Endothelial cell of umbilical vein (primary cell): ENCODE data around the gene FNDC1. TPM values are rescaled to one million over a fixed set of nuclear protein-coding genes. Genes with fewer than 3 reads are reported as not detected.

Source experiments
- BruUV-seq: library from RNA; stranded (reverse); fragments of 400-500 nt; replicated peaks from 2 replicates; lab custom pipeline; 2021; lab: Mats Ljungman, UMichigan
- CTCF ChIA-PET: fragments of 300-600, 350-600 bp; sonication (Branson Sonifier 250); formaldehyde crosslinking; loops from one replicate; lab custom pipeline; 2021; ENCODE audit warnings: antibody characterized with exemption, inconsistent platforms; lab: Charles Lee
- POLR2A ChIA-PET: fragments of 300-600, 350-600 bp; sonication (Branson Sonifier 250); formaldehyde crosslinking; loops from one replicate; lab custom pipeline; 2021; ENCODE audit warnings: antibody characterized with exemption, inconsistent platforms; lab: Charles Lee
- DNase-seq: peaks from one replicate; pipeline ENCODE4 v3.0.0-alpha.2; 2011; ENCODE audit warnings: low read depth, low spot score
- FAIRE-seq: peaks from 2 replicates; lab custom pipeline; 2011; peaks lifted over from hg19 to GRCh38; lab: Jason Lieb, UNC
- H2AFZ ChIP-seq: 2 replicates; pipeline ENCODE4 v1.6.0; 2012; ENCODE audit warnings: low read depth, low read length, control low read depth, inconsistent platforms
- H3K27ac ChIP-seq: 2 replicates; pipeline ENCODE4 v1.5.1; 2011; ENCODE audit warnings: low read depth, mild to moderate bottlenecking, control low read depth, low read length, moderate library complexity; ENCODE audit not compliant: insufficient read depth
- H3K27me3 ChIP-seq, 2 experiments: 2 replicates each; pipeline versions ENCODE4 v1.6.0 to v1.6.1; 2011; ENCODE audit warnings: low read length in 2 of 2, mixed read lengths in 1 of 2; ENCODE audit not compliant: control insufficient read depth in 2 of 2, insufficient read depth in 2 of 2
- H3K36me3 ChIP-seq, 2 experiments: 2 replicates in 1 of 2; 3 replicates in 1 of 2; pipeline ENCODE4 v1.5.1; 2011; ENCODE audit warnings: low read length in 2 of 2, mild to moderate bottlenecking in 1 of 2, moderate library complexity in 1 of 2; ENCODE audit not compliant: control insufficient read depth in 2 of 2, insufficient read depth in 2 of 2; ENCODE audit errors: extremely low read depth in 1 of 2
- H3K4me1 ChIP-seq: 3 replicates; pipeline ENCODE4 v1.5.1; 2011; ENCODE audit warnings: mild to moderate bottlenecking, low read length; ENCODE audit not compliant: control insufficient read depth, insufficient read depth; ENCODE audit errors: extremely low read depth
- H3K4me2 ChIP-seq: 2 replicates; pipeline ENCODE4 v1.6.1; 2011; ENCODE audit warnings: low read length, control low read depth, mixed read lengths; ENCODE audit not compliant: insufficient read depth
- H3K4me3 ChIP-seq, 3 experiments: fragments of 200-600 bp in 1 of 3; sonication (generic), shearing (Covaris generic) in 1 of 3; replicated peaks in 1 of 3; 2 replicates each; pipeline ENCODE4 v1.5.1; 2011 to 2016; ENCODE audit warnings: control low read depth in 3 of 3, low read length in 3 of 3, mild to moderate bottlenecking in 2 of 3, inconsistent platforms in 1 of 3, low read depth in 1 of 3, moderate library complexity in 1 of 3; ENCODE audit not compliant: insufficient read depth in 1 of 3
- H3K79me2 ChIP-seq: 2 replicates; pipeline ENCODE4 v1.6.0; 2012; ENCODE audit warnings: low read length, inconsistent platforms; ENCODE audit not compliant: control insufficient read depth, insufficient read depth
- H3K9ac ChIP-seq: replicated peaks from 2 replicates; pipeline ENCODE3; 2011; ENCODE audit warnings: low read length, control low read depth; ENCODE audit not compliant: insufficient read depth; ENCODE audit errors: extremely low read depth
- H3K9me1 ChIP-seq: replicated peaks from 3 replicates; pipeline ENCODE4 v1.6.0; 2011; ENCODE audit warnings: mild to moderate bottlenecking, low read length; ENCODE audit not compliant: control insufficient read depth, insufficient read depth; ENCODE audit errors: extremely low read depth
- H3K9me3 ChIP-seq: replicated peaks from 2 replicates; pipeline ENCODE4 v1.5.1; 2012; ENCODE audit warnings: low read length, inconsistent platforms; ENCODE audit not compliant: control insufficient read depth, insufficient read depth
- H4K20me1 ChIP-seq: replicated peaks from 2 replicates; pipeline ENCODE3; 2011; ENCODE audit warnings: mild to moderate bottlenecking, low read length; ENCODE audit not compliant: control insufficient read depth, insufficient read depth; ENCODE audit errors: extremely low read depth
- CTCF ChIP-seq, 2 donors: IDR thresholded peaks; 1 replicate in 1 of 2; 2 replicates in 1 of 2; pipeline ENCODE4 v1.5.1; 2011; ENCODE audit warnings: low read length in 2 of 2, mild to moderate bottlenecking in 2 of 2, moderate library complexity in 2 of 2, control low read depth in 1 of 2, inconsistent platforms in 1 of 2, low read depth in 1 of 2; ENCODE audit not compliant: insufficient read depth in 1 of 2; ENCODE audit errors: extremely low read depth in 1 of 2
- EZH2 ChIP-seq: IDR thresholded peaks from 2 replicates; pipeline ENCODE4 v1.6.1; 2012; ENCODE audit warnings: borderline replicate concordance, low read depth, mild to moderate bottlenecking, moderate library complexity, low read length, inconsistent platforms; ENCODE audit not compliant: severe bottlenecking
- FOS ChIP-seq: IDR thresholded peaks from 2 replicates; pipeline ENCODE4 v1.6.1; 2011; ENCODE audit warnings: mild to moderate bottlenecking, low read length, moderate library complexity, borderline replicate concordance; ENCODE audit not compliant: insufficient read depth
- GATA2 ChIP-seq: IDR thresholded peaks from 2 replicates; pipeline ENCODE4 v1.7.0; 2011; ENCODE audit warnings: low read depth, mild to moderate bottlenecking, moderate library complexity, mixed read lengths, low read length; ENCODE audit not compliant: insufficient read length, insufficient read depth
- JUN ChIP-seq: IDR thresholded peaks from 2 replicates; pipeline ENCODE4 v1.6.1; 2011; ENCODE audit warnings: borderline replicate concordance, low read depth; ENCODE audit not compliant: insufficient read length, insufficient read depth
- MAX ChIP-seq: IDR thresholded peaks from 2 replicates; pipeline ENCODE4 v1.6.1; 2011; ENCODE audit not compliant: insufficient read depth, insufficient read length
- MYC ChIP-seq: IDR thresholded peaks from one replicate; pipeline ENCODE4 v1.6.1; 2011; ENCODE audit warnings: mild to moderate bottlenecking, low read depth, low read length
- POLR2A ChIP-seq: IDR thresholded peaks from 2 replicates; pipeline ENCODE4 v1.6.1; 2012; ENCODE audit warnings: low read depth, mild to moderate bottlenecking, control low read depth, low read length
- POLR2AphosphoS5 ChIP-seq: IDR thresholded peaks from 2 replicates; pipeline ENCODE4 v1.6.1; 2012; ENCODE audit warnings: low read depth, mild to moderate bottlenecking, control low read depth, low read length, moderate library complexity; ENCODE audit not compliant: insufficient read depth
- dilution Hi-C: fragments of 300-500 bp; cut with MboI; formaldehyde crosslinking; loops from one replicate; pipeline ENCODE4 v1.15.0; 2019; ENCODE audit warnings: low sequenced_read_pairs; ENCODE audit not compliant: extremely low pct_ligation_motif_present
- intact Hi-C: fragments of 100-400 bp; cut with micrococcal nuclease; formaldehyde crosslinking; loops from one replicate; pipeline ENCODE4 v1.10.0; 2022
- polyA plus RNA-seq, 4 experiments: library from polyadenylated mRNA; depleted of rRNA in 3 of 4; stranded (reverse) in 3 of 4; unstranded in 1 of 4; fragments of >200 nt; gene quantifications; 2 replicates each; pipeline versions ENCODE4 v1.2.1 to v1.2.3, GENCODE V29; 2011 to 2012; ENCODE audit warnings: missing spikeins in 1 of 4
- total RNA-seq: library from RNA; stranded (reverse); gene quantifications from 2 replicates; pipeline ENCODE4 v1.2.3, GENCODE V29; 2021

Gene FNDC1
- total and polyA plus RNA-seq, 2 donors (not counting 3 experiments of a cell fraction or from before 2014, with no cell fraction given) = 0.04 TPM; not detected in 1

GRCh38 chr6:159257846-159258245 is 88.6 kb downstream of the FNDC1 start:
- peaks cover 3% of the 10 kb centered on the region for H3K9me3 ChIP-seq
- H3K9me1 ChIP-seq = no peaks in the 10 kb centered on the region
- FAIRE-seq = no peak
- intact Hi-C loops = no loop called here
- H3K27ac ChIP-seq = no peak overlapping the region
- no peak for DNase-seq
- no peak overlapping the region for H3K4me3 ChIP-seq
- H3K27me3 ChIP-seq = no peaks in the 10 kb centered on the region
- CTCF ChIA-PET = no interaction called here
- no peak overlapping the region for H3K4me2 ChIP-seq
- H3K79me2 ChIP-seq = no peaks in the 10 kb centered on the region
- no peak overlapping the region for H3K9ac ChIP-seq
- H4K20me1 ChIP-seq = no peaks in the 10 kb centered on the region
- TF ChIP-seq MYC (no peak), POLR2A (no peak), JUN (no peak), FOS (no peak), EZH2 (no peak), CTCF (IDR thresholded peaks at IDR 0.05; ENCODE audit: extremely low read depth in 1 of 2, insufficient read depth in 1 of 2, low read depth in 1 of 2, low read length in 2 of 2) (no peak), MAX (no peak), GATA2 (no peak), POLR2AphosphoS5 (no peak)
- BruUV-seq = no TSS peak
- POLR2A ChIA-PET = no interaction called here
- dilution Hi-C loops = no loop called here
- no peak overlapping the region for H2AFZ ChIP-seq
- H3K4me1 ChIP-seq = no peaks in the 10 kb centered on the region
- H3K36me3 ChIP-seq = no peaks in the 10 kb centered on the region
